Brain microvascular endothelial cell (primary cell): ENCODE measurements around the gene HERPUD1.

Experiments
- DNase-seq: peaks from one replicate; pipeline ENCODE4 v3.0.0-alpha.2; 2020
- H3K27ac ChIP-seq: fragments of 250-450 bp; sonication (Bioruptor Pico); 2 replicates; pipeline ENCODE4 v1.5.1; 2020; ENCODE audit warnings: mild to moderate bottlenecking, moderate library complexity
- H3K27me3 ChIP-seq: fragments of 250-450 bp; sonication (Bioruptor Pico); replicated peaks from 2 replicates; pipeline ENCODE4 v1.5.1; 2020; ENCODE audit warnings: mild to moderate bottlenecking
- H3K36me3 ChIP-seq: fragments of 250-450 bp; sonication (Bioruptor Pico); replicated peaks from 2 replicates; pipeline ENCODE4 v1.5.1; 2020; ENCODE audit warnings: mild to moderate bottlenecking
- H3K4me3 ChIP-seq: 2 replicates; pipeline ENCODE4 v1.5.1; 2011; ENCODE audit warnings: low read depth, mild to moderate bottlenecking, control low read depth, low read length, moderate library complexity
- in situ Hi-C: cut with HindIII; loops from 2 replicates; pipeline ENCODE4 v1.10.0; 2017; ENCODE audit warnings: low sequenced_read_pairs, low pct_ligation_motif_present
- TF ChIP-seq, protein P1 (sequence below): IDR thresholded peaks from 2 replicates; pipeline ENCODE4 v1.5.1; 2011; ENCODE audit warnings: low read depth, mild to moderate bottlenecking, moderate library complexity, low read length, control low read depth, inconsistent platforms; ENCODE audit errors: missing control alignments

HERPUD1 gene

DNA sequence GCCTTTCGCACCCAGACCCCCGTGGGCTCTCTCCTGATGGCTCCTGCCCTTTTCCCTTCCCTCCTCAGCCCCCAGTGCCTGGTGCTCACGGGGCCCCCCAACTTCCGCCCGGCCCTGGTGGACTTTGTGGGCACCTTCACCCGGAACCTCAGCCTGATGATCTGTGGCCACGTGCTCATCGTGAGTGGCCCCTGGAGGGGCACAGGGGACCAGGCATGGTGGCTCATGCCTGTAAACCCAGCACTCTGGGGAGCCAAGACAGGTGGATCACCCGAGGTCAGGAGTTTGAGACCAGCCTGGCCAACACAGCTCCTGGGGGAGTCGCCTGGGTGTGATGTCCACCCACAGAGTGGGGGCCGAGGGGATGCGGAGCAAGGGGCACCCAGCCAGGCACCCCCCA, 45.6 kb upstream of the HERPUD1 start:
- no peaks in the 10 kb centered on the region for H3K27me3 ChIP-seq

DNA sequence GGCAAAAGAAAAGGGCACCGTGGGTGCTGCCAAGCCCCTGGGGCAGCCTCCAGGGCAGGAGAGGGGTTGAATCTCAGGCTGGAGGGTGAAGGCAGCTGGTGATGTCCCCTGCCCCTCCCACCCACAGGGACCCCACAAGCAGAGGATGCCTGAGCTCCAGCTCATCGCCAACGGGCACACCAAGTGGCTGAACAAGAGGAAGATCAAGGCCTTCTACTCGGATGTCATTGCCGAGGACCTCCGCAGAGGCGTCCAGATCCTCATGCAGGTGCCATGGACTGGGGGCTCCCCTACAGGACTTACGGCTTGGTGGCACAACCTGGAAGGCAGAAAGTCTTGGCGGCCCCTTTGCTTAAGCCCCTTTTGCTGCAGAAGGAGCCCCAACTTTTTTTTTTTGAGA, 45.1 kb upstream of the HERPUD1 start:
- Histone ChIP-seq H3K27ac (no peak overlapping the region), H3K36me3 (no peaks in the 10 kb centered on the region), H3K27me3 (no peaks in the 10 kb centered on the region), H3K4me3 (no peak overlapping the region)
- no peak for DNase-seq
- in situ Hi-C loops: no loop called here
- TF ChIP-seq, protein P1, sequence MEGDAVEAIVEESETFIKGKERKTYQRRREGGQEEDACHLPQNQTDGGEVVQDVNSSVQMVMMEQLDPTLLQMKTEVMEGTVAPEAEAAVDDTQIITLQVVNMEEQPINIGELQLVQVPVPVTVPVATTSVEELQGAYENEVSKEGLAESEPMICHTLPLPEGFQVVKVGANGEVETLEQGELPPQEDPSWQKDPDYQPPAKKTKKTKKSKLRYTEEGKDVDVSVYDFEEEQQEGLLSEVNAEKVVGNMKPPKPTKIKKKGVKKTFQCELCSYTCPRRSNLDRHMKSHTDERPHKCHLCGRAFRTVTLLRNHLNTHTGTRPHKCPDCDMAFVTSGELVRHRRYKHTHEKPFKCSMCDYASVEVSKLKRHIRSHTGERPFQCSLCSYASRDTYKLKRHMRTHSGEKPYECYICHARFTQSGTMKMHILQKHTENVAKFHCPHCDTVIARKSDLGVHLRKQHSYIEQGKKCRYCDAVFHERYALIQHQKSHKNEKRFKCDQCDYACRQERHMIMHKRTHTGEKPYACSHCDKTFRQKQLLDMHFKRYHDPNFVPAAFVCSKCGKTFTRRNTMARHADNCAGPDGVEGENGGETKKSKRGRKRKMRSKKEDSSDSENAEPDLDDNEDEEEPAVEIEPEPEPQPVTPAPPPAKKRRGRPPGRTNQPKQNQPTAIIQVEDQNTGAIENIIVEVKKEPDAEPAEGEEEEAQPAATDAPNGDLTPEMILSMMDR: no peak

More for the DNA sequence above, 45.6 kb upstream of the HERPUD1 start:
- Histone ChIP-seq H3K36me3 (no peaks in the 10 kb centered on the region), H3K4me3 (no peak overlapping the region), H3K27ac (no peak overlapping the region)
- in situ Hi-C loops: no loop called here
- TF ChIP-seq, protein P1: no peak
- DNase-seq: no peak

DNA sequence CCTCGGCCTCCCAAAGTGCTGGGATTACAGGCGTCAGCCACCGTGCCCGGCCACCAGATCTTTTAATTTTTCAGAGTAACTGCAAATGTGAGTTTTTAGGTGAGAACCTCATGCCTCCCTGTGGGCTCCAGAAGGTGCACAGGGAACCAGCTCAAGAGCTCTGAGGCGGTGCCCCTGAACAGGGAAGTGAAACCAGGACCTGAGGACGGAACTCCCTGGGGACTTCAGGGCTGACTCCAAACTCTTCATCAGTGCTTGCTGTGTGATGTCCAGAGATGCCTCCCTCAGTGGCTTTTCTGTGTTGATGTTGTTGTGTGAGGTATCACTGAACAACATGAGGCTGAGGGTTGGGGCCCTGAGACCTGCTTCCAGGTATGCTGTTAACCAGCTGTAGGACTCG, 43.1 kb upstream of the HERPUD1 start:
- Histone ChIP-seq H3K4me3 (no peak overlapping the region), H3K27ac (no peak overlapping the region), H3K36me3 (no peaks in the 10 kb centered on the region), H3K27me3 (no peaks in the 10 kb centered on the region)
- in situ Hi-C loops: no loop called here
- TF ChIP-seq, protein P1: no peak
- DNase-seq: no peak

DNA sequence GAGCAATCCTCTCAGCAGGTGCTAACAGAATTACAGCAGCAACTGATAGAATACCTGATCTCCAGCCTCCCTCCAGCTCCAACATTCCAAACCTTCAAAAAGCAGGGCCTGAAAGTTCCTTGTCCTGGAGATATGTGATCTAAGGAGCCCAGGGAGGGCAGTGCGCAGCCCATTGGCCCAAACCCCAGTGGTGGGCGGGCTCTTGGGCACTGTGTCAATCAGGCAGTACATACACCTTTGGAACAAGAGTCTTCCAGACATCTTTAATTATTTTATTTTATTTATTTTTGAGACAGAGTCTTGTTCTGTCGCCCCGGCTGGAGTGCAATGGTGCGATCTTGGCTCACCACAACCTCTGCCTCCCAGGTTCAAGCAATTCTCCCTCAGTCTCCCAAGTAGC, 42.7 kb upstream of the HERPUD1 start:
- no peaks in the 10 kb centered on the region for H3K27me3 ChIP-seq
- H3K36me3 ChIP-seq: no peaks in the 10 kb centered on the region
- TF ChIP-seq, protein P1: no peak
- no peak for DNase-seq
- no peak overlapping the region for H3K27ac ChIP-seq
- no peak overlapping the region for H3K4me3 ChIP-seq
- in situ Hi-C loops: no loop called here

GRCh38 chr16:56891685-56892084, 40.3 kb upstream of the HERPUD1 start:
- in situ Hi-C loops: no loop called here
- no peak overlapping the region for H3K27ac ChIP-seq
- H3K4me3 ChIP-seq: no peak overlapping the region
- TF ChIP-seq, protein P1: no peak
- no peak for DNase-seq
- H3K27me3 ChIP-seq: no peaks in the 10 kb centered on the region
- no peaks in the 10 kb centered on the region for H3K36me3 ChIP-seq

GRCh38 chr16:56892705-56893104, 39.2 kb upstream of the HERPUD1 start:
- TF ChIP-seq, protein P1: no peak
- no peaks in the 10 kb centered on the region for H3K27me3 ChIP-seq
- H3K27ac ChIP-seq: no peak overlapping the region
- no peak overlapping the region for H3K4me3 ChIP-seq
- no peak for DNase-seq
- no peaks in the 10 kb centered on the region for H3K36me3 ChIP-seq
- in situ Hi-C loops: no loop called here
